HG03196 (cell line): Measurements from ENCODE around the gene FKBP1C.
"Not testable (repeated sequence)": the region's sequence is repeated elsewhere in the genome, so short reads cannot be mapped to it uniquely, and the experiment has no call there.

Experiments used
- ATAC-seq: cut with Tn5 transposase; IDR thresholded peaks from one replicate; pipeline ENCODE4 v1.9.1; 2021; ENCODE audit not compliant: unreplicated experiment

The FKBP1C gene

DNA sequence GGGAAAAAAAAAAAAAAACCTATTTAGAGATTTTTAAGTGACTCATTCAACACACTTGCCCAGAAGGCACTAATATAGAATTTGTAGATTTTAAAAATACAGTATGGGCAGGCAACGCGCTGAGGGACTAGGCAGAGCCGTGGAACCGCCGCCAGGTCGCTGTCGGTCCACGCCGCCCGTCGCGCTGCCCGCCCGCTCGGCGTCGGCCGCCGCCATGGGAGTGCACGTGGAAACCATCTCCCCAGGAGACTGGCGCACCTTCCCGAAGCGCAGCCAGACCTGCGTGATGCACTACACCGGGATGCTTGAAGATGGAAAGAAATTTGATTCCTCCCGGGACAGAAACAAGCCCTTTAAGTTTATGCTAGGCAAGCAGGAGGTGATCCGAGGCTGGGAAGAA is at the start of gene FKBP1C:
TSS of gene FKBP1C (plus strand) at position 127 of the 400 bp plus-strand sequence.
- ATAC-seq: not testable (repeated sequence)

DNA sequence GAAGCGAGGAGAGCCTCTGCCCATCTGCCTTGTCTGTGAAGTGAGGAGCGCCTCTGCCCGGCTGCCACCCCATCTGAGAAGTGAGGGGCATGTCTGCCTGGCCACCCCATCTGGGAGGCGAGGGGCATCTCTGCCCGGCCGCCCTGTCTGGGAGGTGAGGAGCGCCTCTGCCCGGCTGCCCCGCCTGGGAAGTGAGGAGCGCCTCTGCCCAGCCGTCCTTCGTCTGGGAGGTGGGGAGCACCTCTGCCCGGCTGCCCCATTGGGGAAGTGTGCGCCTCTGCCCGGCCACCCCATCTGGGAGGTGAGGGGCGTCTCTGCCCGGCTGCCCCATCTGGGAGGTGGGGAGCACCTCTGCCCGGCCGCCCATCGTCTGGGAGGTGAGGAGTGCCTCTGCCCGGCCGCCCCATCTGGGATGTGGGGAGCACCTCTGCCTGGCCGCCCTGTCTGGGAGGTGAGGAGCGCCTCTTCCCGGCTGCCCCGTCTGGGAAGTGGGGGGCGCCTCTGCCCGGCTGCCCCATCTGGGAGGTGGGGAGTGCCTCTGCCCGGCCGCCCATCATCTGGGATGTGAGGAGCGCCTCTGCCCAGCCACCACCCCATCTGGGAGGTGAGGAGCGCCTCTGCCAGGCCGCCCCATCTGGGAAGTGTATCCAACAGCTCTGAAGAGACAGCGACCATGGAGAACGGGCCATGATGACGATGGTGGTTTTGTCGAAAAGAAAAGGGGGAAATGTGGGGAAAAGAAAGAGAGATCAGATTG is 47.0 kb upstream of the FKBP1C start:
- ATAC-seq: not testable (repeated sequence)

DNA sequence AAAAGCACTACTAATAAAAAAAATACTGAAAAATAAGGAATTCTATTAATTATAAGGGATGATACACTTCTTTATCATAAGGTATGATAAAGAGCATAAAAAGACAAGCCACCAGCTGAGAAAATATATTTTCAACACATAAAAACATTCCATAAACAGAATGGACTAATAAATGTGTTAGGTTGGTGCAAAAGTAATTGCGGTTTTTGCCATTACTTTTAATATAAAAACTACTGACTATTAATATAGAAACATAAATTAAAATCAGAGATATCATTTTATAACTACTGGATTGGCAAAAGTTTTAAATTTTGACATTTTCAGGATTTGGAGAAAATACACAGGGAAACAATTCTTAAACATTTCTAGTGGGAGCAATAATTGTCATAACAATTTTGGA is 37.1 kb upstream of the FKBP1C start:
- ATAC-seq: no peak

DNA sequence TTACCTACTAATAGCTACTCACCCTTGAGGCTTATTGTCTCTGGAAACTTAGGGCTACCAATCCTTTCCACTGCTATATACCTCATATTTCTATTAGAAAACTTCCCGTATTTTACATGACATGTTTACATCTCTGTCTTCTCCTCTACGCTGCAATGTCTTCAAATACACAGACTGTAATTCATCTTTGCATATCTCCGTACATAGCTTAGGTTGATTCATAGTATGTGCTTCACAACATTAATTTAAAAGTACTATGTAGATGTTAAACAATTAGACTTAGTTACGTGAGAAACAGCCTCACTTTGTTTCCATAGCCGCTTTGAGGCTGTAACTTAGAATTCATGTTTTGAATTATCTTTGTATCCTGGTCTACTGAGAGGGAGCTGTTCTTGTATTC is 35.1 kb upstream of the FKBP1C start:
- ATAC-seq: no peak

DNA sequence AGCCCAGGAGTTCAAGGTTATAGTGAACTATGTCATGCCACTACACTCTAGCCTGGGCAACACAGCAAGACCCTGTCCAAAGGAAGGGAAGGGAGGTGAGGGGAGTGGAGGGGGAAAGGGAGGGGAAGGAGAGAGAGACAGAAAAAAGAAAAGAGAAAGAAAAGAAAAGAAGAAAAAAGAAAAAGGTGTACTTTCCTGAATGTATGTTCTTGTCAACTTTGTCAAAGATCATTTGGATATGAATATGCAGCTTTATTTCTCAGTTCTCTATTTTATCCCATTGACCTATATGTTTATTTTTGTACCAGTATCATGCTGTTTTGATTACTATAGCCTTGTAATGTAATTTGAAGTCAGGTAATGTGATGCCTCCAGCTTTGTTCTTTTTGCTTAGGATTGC is 30.9 kb upstream of the FKBP1C start:
- ATAC-seq: no peak

DNA sequence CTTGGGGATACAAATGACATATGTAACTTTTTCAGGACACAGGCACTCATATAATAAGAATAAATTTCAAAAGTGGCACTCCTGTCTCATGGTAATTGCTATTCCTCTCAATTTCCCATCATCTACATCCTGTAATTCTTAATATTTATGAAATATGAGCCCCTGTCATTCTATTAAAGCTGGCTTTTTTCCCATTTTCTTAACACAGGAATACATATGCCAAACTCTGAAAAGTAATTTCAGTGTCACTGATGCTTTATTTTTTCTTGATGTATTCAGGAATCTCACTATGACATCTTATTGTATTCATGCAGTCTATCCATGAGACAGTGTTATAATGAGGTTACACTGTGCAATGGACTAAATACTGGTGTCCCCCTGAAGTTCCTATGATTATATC is 24.3 kb upstream of the FKBP1C start:
- no peak for ATAC-seq

DNA sequence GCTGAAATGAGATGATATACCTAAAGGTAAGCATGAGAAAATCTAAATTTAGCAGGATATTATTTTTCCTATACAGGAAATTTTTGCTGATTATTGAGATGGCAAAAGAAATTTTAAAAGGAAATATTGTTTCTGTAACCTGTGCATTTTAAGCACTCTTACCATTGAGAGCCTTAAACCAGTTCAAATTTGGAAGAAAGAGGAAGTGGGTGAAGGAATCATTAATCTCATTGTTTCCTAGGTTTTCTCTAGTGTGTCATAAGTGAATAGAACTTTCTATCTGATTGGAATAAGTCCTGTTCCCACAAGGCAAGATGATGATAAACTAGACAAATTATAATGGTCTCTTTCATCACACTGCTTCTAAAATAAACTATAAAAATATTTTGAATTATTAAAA is 22.4 kb upstream of the FKBP1C start:
- ATAC-seq: no peak

DNA sequence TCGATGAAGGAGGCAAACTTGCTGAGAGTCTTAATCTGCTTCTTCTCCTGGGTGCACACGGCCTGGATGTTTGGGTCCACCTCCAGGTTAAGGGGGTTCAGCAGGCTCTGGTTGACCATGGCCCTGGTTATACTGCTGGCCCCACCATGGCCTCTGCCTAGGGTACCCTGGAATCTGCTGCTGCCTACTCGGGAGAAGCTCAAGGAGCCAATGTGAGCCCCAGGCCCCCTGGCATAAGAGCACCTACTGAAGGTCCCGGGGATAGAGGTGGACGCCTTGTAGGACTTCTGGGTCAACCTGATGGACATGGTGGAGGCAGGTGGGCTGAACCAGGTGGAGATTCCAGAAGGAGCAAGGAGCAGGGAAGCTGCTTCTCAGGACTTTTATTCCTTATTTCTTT is 17.9 kb upstream of the FKBP1C start:
- ATAC-seq: no peak

DNA sequence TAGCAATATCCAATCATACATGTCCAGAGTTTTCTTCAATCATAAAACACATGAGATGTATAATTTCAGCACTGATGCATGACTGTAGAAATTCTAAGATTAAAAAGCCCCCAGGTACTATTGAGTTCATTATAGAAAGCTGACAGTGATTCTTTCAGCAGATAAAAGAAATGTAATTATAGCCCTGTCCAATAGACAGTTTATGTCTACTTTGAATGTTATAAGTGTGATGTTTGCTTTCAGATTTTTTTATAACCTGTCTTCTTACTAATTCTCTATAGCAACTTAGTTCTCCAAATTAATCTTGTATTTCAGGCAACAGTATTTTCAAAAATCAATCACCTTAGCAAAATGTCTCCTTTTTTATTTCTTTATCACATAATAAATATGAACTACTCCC is 13.5 kb upstream of the FKBP1C start:
- ATAC-seq: no peak

DNA sequence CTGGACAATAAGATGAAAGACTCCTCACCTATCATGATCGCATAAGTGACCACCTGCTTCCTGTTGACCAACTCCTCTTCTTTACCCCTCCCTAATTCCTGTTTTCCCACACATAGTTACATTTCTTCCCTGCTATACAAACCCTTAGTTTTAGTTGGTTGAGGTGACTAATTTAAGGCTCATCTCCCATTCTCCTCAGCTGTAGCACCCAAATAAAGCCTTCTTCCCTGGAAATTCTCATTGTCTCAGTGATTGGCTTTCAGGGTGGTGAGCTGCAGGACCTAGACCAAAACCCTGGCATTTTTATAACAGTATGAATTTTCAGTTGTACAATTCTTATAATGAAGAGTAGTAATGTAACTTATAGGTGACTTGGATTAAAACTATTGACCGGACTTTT is 2.1 kb downstream of the FKBP1C start:
- no peak for ATAC-seq

DNA sequence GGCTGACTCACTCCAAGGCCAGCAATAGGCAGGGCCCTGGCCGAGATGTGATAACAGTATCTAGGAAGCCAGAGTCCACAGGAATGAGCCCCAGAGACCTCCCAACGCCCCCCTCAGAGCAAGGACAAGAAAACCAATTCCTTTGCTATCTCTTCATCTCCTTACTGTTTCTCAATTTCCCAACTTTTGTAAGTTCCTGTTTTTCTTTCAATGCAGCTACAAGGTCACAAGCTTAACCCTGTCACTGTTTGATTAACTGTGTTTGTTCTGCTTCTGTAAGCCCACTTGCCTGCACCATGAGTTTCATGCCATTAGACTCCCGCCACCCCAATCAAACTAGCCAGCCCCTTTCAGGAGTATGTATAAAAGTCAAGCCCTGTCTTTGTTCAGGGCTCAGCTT is 3.5 kb downstream of the FKBP1C start:
- ATAC-seq: no peak

DNA sequence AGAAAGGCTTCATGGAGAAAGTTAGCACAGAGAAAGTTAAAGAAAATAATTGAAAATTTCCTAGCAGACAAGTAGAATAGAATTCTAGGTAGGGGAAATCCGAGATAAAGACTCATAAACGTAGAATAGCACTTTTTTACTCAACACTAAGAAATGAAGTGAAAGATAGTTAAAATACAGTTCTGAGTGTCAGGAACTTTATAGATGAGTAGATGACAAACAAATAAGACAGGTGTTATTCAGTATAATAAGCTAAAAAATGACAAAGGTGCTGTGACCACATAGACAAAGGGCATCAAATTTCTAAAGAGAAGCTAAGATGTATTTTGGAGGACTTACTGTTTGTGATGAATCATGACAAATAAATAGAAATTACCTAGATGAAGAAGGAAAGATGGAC is 12.9 kb downstream of the FKBP1C start:
- no peak for ATAC-seq

DNA sequence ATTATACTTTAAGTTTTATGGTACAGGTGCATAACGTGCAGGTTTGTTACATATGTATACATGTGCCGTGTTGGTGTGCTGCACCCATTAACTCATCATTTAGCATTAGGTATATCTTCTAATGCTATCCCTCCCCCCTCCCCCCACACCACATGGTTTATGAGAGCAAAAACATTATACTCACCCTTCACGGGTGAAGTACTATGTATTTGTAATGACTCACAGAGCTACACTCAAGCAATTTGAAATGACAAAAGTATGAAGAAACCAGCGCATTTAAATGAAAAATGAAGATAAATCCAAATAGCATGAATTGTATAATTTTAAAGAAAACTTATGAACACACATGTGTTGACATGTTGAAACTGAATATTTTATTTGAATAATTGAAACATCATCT is 14.7 kb downstream of the FKBP1C start:
- not testable (repeated sequence) for ATAC-seq

DNA sequence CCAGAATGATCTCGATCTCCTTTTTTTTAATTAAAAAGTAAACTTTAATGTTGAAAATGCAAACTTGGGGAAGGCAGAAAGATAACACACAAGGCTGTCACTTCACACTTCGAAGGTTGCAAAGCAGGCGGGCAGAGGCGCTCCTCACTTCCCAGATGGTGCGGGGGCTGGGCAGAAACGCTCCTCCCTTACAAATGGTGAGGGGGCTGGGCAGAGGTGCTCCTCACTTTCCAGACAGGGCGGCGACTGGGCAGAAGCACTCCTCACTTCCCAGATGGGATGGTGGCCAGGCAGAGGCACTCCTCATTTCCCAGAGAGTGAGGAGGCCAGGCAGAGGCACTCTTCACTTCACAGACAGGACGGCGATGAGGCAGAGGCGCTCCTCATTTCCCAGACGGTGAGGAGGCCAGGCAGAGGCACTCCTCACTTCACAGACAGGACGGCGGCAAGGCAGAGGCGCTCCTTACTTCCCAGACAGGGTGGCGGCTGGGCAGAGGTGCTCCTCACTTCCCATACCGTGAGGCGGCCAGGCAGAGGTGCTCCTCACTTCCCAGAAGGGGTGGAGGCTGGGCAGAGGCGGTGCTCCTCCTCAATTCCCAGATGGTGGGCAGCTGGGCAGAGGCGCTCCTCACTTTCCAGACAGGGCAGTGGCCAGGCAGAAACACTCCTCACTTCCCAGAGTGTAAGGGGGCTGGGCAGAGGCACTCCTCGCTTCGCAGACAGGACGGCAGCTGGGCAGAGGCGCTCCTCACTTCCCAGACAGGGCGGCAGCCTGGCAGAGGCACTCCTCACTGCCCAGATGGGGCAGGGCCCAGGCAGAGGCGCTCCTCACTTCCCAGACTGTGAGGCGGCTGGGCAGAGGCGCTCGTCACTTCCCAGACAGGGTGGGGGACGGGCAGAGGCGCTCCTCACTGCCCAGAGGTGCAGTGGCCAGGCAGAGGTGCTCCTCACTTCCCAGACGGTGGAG is 16.9 kb downstream of the FKBP1C start:
- ATAC-seq: not testable (repeated sequence)

DNA sequence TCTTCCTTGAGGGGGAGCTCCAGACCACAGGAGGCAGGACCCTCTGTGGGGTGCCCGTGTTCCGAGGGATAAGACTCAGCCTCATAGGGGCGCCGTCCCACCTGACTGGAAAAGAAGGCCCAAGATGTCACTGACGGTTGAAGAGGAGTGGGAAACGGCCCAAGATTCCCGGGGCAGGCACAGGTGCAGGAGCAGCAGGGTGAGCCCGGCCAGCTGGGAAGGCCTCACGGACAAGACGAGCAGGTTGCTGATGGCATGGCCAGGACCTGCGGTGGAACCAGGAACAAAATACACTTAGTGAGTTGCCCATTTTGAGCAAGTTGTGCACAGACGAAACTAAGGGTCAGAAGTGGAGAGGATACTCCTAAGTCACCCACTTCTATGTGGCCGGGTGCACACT is 18.8 kb downstream of the FKBP1C start:
- not testable (repeated sequence) for ATAC-seq

DNA sequence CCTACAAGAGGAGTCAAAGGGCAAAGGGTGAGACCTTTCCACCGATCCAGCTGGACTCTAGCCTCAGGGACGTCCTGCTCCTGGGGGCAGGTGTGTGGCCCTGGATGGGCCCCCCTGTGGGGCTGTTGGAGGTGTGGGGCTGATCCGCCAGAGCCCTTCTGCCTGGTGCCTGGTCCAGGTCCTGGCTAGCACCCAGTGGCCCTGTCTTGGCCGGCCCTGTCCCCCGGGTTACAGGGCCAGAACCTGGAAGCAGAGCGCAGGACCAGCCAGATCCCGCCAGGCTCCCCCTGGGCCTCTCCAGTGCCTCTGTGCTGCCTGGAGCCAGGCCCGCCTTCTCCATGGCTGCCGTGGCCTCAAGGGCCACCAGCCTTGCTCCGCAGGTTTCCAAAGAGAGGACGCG is 19.2 kb downstream of the FKBP1C start:
- ATAC-seq: not testable (repeated sequence)

DNA sequence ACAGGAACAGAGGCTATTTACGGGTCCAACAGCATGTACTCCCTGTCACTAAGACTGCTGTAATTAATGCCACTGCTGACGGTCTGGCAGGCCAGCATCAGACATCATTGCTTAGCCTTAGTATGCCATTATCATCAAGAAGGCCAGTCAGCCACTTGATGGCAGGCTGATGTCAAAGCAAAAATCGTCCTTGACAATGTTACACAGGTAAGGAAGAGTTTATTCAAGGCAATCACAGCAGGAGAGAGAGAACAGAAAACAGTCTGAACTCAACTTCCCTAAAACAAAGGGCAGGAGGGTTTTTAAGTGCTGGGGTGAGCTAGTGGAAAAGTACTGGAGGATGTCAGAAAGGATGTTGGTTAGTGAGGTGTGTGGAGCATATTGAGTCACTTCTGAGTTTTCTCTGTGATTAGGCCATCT is 25.1 kb downstream of the FKBP1C start:
- no peak for ATAC-seq

DNA sequence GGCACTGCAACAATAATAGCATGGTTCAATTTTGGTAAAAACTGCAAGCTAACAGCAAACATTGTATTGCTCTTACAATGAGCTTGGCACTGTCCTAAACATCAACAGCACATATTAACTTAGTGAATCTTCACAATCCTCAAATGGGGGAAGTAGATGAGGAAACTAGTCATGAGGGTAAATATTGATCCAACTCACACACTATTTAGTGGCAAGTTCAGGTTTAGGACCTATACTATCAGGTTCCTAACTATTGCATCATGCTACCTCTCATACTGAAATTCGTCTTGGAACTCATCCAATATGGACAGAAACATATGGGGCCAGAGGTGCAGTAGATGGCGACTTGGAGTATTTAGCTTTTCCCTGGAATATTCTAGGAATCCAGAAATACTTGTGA is 34.2 kb downstream of the FKBP1C start:
- ATAC-seq: no peak

DNA sequence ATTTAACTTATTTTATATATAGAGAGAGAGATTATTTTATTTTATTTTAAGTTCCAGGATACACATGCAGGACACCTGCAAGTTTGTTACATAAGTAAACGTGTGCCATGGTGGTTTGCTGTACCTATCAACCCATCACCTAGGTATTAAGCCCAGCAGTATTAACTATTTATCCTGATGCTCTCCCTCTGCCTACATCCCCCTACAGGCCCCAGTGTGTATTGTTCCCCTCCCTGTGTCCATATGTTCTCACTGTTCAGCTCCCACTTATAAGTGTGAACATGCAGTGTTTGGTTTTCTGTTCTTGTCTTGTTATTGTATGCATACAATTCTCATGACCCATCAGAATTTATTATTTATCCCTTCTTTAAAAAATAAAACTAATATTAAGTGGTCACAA is 34.6 kb downstream of the FKBP1C start:
- no peak for ATAC-seq

DNA sequence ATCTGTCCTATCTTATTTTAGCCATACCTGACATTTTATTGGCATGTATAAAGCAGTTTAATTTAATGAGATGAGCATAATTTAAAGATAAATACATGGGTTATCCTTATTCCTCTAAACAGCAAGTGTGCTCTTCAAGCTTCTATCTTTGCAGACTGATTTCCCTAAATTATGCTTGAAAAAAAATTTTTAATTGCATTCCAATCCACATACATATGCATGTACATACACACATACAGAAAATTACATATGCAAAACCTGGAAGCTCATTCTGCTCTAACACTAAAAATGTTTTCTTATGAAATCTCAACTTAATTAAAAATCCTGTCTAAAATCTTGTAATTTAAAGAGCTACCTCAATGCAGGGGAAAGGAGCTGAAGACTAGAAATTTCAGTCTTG is 35.3 kb downstream of the FKBP1C start:
- ATAC-seq: no peak

DNA sequence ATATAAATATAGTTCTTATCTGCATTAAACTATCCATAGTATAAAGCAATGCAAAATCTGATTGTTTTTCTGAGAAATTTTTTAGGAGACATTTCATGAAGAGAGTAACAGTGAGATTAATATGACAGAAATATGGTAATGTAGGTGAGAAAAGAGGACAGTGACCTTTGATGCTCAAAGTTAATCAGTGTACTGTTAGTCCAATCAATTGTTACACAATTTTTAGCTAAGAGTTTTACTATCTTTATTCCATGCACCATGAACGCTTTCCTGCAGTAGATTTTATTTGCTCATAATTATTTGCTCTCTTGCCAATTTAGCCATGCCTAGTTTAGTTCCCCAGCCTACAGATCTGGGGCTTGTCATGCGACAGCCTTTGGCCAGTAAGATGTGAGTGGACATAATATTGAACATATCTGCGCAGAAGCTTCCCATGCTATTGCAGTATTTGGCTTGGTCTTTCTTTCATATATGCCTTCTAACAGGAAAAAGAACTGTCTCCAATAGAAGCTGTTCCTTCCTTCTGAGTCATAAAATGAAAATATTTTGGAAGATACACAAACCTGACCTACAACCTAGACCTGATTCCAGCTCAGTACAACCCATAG is 38.7 kb downstream of the FKBP1C start:
- no peak for ATAC-seq

DNA sequence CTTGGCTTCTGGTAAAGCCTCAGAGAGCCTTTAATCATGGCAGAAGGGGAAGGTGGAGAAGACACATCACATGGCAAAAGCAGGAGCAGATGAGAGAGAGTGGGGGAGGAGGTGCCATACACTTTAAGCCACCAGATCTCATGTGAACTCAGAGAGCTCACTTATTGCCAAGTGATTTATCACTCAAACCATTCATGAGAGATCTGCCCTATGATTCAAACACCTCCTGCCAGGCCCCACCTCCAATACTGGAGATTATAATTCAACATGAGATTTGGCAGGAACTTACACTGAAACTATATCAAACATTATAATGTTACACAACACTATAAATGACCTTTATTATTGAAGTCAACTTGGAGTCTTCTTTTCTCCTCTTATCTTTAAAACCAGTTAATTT is 47.9 kb downstream of the FKBP1C start:
- ATAC-seq: no peak
